HG03565 (cell line): ENCODE measurements around the gene STOML3.

ENCODE experiments used
- ATAC-seq: cut with Tn5 transposase; IDR thresholded peaks from one replicate; pipeline ENCODE4 v1.9.1; 2021; ENCODE audit warnings: mild to moderate bottlenecking, moderate library complexity; ENCODE audit not compliant: unreplicated experiment

STOML3 gene

DNA sequence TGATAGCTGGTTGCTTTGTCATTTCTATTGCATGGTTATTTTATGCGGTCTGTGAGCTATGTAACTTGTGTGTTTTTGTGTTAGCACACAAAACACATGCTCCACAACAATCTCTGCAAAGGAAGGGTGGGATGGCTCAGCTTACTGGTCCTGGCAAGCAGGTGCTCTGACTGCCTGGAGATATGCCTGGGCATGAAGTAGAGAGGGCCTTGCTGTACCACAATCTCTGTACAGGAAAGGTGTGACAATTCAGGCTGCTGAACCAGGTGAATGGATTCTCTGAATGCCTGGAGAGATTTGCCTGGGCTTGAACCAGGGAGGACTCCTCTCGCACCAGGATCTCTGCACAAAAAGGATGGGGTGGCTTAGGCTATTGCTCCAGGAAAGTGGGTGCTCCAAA, 69.5 kb downstream of the STOML3 start:
- ATAC-seq, result no peak
